ENCODE measurements around the gene GPATCH1.
"Not testable (repeated sequence)": the region's sequence is repeated elsewhere in the genome, so short reads cannot be mapped to it uniquely, and the experiment has no call there.

The GPATCH1 gene

GRCh38 chr19:33080761-33081681, at the start of gene GPATCH1:
GPATCH1 (plus strand) TSS chr19:33081181; CDS start chr19:33081194, 13 bp downstream.
- Histone ChIP-seq H3K27me3 (ENCODE audit: control insufficient read depth, low read length) (no peaks in the 10 kb centered on the region), H3K79me2 (ENCODE audit: control insufficient read depth, low read length) (peaks cover 22% of the 10 kb centered on the region), H3K36me3 (ENCODE audit: control insufficient read depth, low read length) (peaks cover 4% of the 10 kb centered on the region; the same call in 1 of the 2 replicates), H3K4me1 (ENCODE audit: control insufficient read depth, low read length) (peaks cover 7% of the 10 kb centered on the region), H3K27ac (ENCODE audit: low read depth, low read length) (peak within 1 kb of the TSS; percentile 11; the same call in 1 of the 2 replicates), H4K20me1 (ENCODE audit: control insufficient read depth, insufficient read depth, low read depth, low read length) (no peaks in the 10 kb centered on the region), H3F3A (ENCODE audit: control insufficient read depth, insufficient read depth) (no peaks in the 10 kb centered on the region), H3K9me3 (ENCODE audit: control insufficient read depth, insufficient read depth, low read length) (no peaks in the 10 kb centered on the region), H3K4me2 (ENCODE audit: low read length) (peak within 1 kb of the TSS; percentile 87), H3K9me2 (replicated peaks; ENCODE audit: control insufficient read depth, low read length) (no peaks in the 10 kb centered on the region), H3K4me3 (ENCODE audit: low read length) (peak within 1 kb of the TSS; percentile 97)
- no peak for TF ChIP-seq EZH2phosphoT487 (IDR thresholded peaks at IDR 0.05; ENCODE audit: borderline replicate concordance, low read length)
- TF ChIP-seq CTCF (IDR thresholded peaks at IDR 0.05; ENCODE audit: low read depth, low read length, poor library complexity, severe bottlenecking), result no peak

- Histone ChIP-seq H3K9me3 (ENCODE audit: control insufficient read depth, insufficient read depth, low read length) (no peaks in the 10 kb centered on the region), H3K4me2 (ENCODE audit: low read length) (no peak overlapping the region), H3K9me2 (replicated peaks; ENCODE audit: control insufficient read depth, low read length) (no peaks in the 10 kb centered on the region)
Observed at GRCh38 chr19:33032218-33032781, 48.7 kb upstream of the GPATCH1 start.

GRCh38 chr19:33035461-33035860, 45.5 kb upstream of the GPATCH1 start:
- H3K4me3 ChIP-seq (ENCODE audit: low read length), result no peak overlapping the region
- H3K9me3 ChIP-seq (ENCODE audit: control insufficient read depth, insufficient read depth, low read length), result no peaks in the 10 kb centered on the region
- TF ChIP-seq CTCF (IDR thresholded peaks at IDR 0.05; ENCODE audit: low read depth, low read length, poor library complexity, severe bottlenecking), result no peak
- no peak for TF ChIP-seq EZH2phosphoT487 (IDR thresholded peaks at IDR 0.05; ENCODE audit: borderline replicate concordance, low read length)
- no peak overlapping the region for H3K4me2 ChIP-seq (ENCODE audit: low read length)
- H3K9me2 ChIP-seq (replicated peaks; ENCODE audit: control insufficient read depth, low read length), result no peaks in the 10 kb centered on the region
- H3K36me3 ChIP-seq (ENCODE audit: control insufficient read depth, low read length), result no peaks in the 10 kb centered on the region; the same call in 1 of the 2 replicates
- no peak overlapping the region for H3K27ac ChIP-seq (ENCODE audit: low read depth, low read length)
- H3F3A ChIP-seq (ENCODE audit: control insufficient read depth, insufficient read depth), result no peaks in the 10 kb centered on the region
- peaks cover 3% of the 10 kb centered on the region; the same call in 1 of the 2 replicates for H3K79me2 ChIP-seq (ENCODE audit: control insufficient read depth, low read length)
- peaks cover 5% of the 10 kb centered on the region for H3K4me1 ChIP-seq (ENCODE audit: control insufficient read depth, low read length)
- H3K27me3 ChIP-seq (ENCODE audit: control insufficient read depth, low read length), result no peaks in the 10 kb centered on the region
- no peaks in the 10 kb centered on the region for H4K20me1 ChIP-seq (ENCODE audit: control insufficient read depth, insufficient read depth, low read depth, low read length)

More at GRCh38 chr19:33032218-33032781, 48.7 kb upstream of the GPATCH1 start:
- no peaks in the 10 kb centered on the region for H3K79me2 ChIP-seq (ENCODE audit: control insufficient read depth, low read length)
- no peaks in the 10 kb centered on the region for H3K27me3 ChIP-seq (ENCODE audit: control insufficient read depth, low read length)
- TF ChIP-seq CTCF (IDR thresholded peaks at IDR 0.05; ENCODE audit: low read depth, low read length, poor library complexity, severe bottlenecking), result no peak
- TF ChIP-seq EZH2phosphoT487 (IDR thresholded peaks at IDR 0.05; ENCODE audit: borderline replicate concordance, low read length), result no peak
- H3F3A ChIP-seq (ENCODE audit: control insufficient read depth, insufficient read depth), result no peaks in the 10 kb centered on the region
- no peak overlapping the region for H3K27ac ChIP-seq (ENCODE audit: low read depth, low read length)
- H3K4me3 ChIP-seq (ENCODE audit: low read length), result no peak overlapping the region
- H4K20me1 ChIP-seq (ENCODE audit: control insufficient read depth, insufficient read depth, low read depth, low read length), result no peaks in the 10 kb centered on the region
- no peaks in the 10 kb centered on the region for H3K36me3 ChIP-seq (ENCODE audit: control insufficient read depth, low read length)
- peaks cover under 1% of the 10 kb centered on the region; the same call in 1 of the 2 replicates for H3K4me1 ChIP-seq (ENCODE audit: control insufficient read depth, low read length)

GRCh38 chr19:33036370-33037167, 44.4 kb upstream of the GPATCH1 start:
- H3K27ac ChIP-seq (ENCODE audit: low read depth, low read length); H3K9me3 ChIP-seq (ENCODE audit: control insufficient read depth, insufficient read depth, low read length); H3K4me3 ChIP-seq (ENCODE audit: low read length); H4K20me1 ChIP-seq (ENCODE audit: control insufficient read depth, insufficient read depth, low read depth, low read length); H3F3A ChIP-seq (ENCODE audit: control insufficient read depth, insufficient read depth); H3K27me3 ChIP-seq (ENCODE audit: control insufficient read depth, low read length); H3K79me2 ChIP-seq (ENCODE audit: control insufficient read depth, low read length); H3K4me2 ChIP-seq (ENCODE audit: low read length); H3K36me3 ChIP-seq (ENCODE audit: control insufficient read depth, low read length); H3K9me2 ChIP-seq (replicated peaks; ENCODE audit: control insufficient read depth, low read length); H3K4me1 ChIP-seq (ENCODE audit: control insufficient read depth, low read length): not testable (repeated sequence)
